Right lobe of liver (tissue), 6 donors: ENCODE data around the gene GPR141. TPM values are rescaled to one million over a fixed set of nuclear protein-coding genes. Genes with fewer than 3 reads are reported as not detected.

Experiments
- ATAC-seq, 4 donors: fragments of 200-7000 bp; cut with Tn5 transposase; one replicate each; pipeline ENCODE4 v1.9.1; 2020; ENCODE audit warnings: mild to moderate bottlenecking in 4 of 4, moderate library complexity in 4 of 4
- DNase-seq, 3 donors: peaks; one replicate each; pipeline ENCODE4 v3.0.0-alpha.2; 2020
- H3K27ac ChIP-seq, 3 donors: fragments of 200-600 bp; one replicate each; pipeline ENCODE4 v1.8.0; 2022
- H3K27me3 ChIP-seq, 2 donors: fragments of 200-600 bp; one replicate each; pipeline ENCODE4 v1.8.0; 2022
- H3K36me3 ChIP-seq, 4 donors: fragments of 200-600 bp; sonication (generic) in 1 of 4; one replicate each; pipeline versions ENCODE4 v1.5.1 to v1.8.0; 2017 to 2022; ENCODE audit warnings: control low read depth in 1 of 4
- H3K4me1 ChIP-seq, 4 donors: fragments of 200-600 bp; sonication (generic) in 1 of 4; one replicate each; pipeline versions ENCODE4 v1.5.1 to v1.8.0; 2017 to 2022; ENCODE audit warnings: control low read depth in 1 of 4
- H3K4me3 ChIP-seq, 3 donors: fragments of 200-600 bp; one replicate each; pipeline ENCODE4 v1.8.0; 2022
- H3K9me3 ChIP-seq, 4 donors: fragments of 200-600 bp; sonication (generic) in 1 of 4; one replicate each; pipeline versions ENCODE4 v1.5.1 to v1.8.0; 2017 to 2022; ENCODE audit warnings: control low read depth in 1 of 4
- POLR2A ChIP-seq: fragments of 450-650 bp; IDR thresholded peaks from one replicate; pipeline ENCODE4 v1.6.1; 2017; ENCODE audit warnings: antibody characterized with exemption, mild to moderate bottlenecking
- WGBS: methylation state at CpG from one replicate; pipeline ENCODE4 v1.1.6; 2018; ENCODE audit warnings: low coverage, low lambda C conversion rate; ENCODE audit not compliant: insufficient coverage; ENCODE audit errors: missing lambda C conversion rate; 5-methylcytosine and 5-hydroxymethylcytosine counted together
- intact Hi-C, 2 donors: fragments of 100-400 bp; cut with DNase I; formaldehyde crosslinking; loops; one replicate each; pipeline versions ENCODE4 v1.11.2 to v1.14.1; 2022
- total RNA-seq, 6 experiments: library from RNA; depleted of rRNA in 2 of 6; stranded (reverse); fragments of >200 nt in 2 of 6; fragmentation: NEBNext Ultra II Directional in 3 of 6; extraction: Animal tissue kit (Norgen Biotek cat#: 25700) in 3 of 6; gene quantifications; one replicate each; pipeline versions ENCODE4 v1.1.0 to v1.2.4, GENCODE V29; 2016 to 2023
- TF ChIP-seq, protein P1 (sequence below), 4 donors: fragments of 200-600 bp in 3 of 4; fragments of 450-650 bp in 1 of 4; IDR thresholded peaks; one replicate each; pipeline versions ENCODE4 v1.5.1 to v1.8.0; 2016 to 2022; ENCODE audit warnings: antibody characterized with exemption in 4 of 4, mild to moderate bottlenecking in 2 of 4
- donor health status: DM: no; HTN: yes; CAD: no.
- donor health status: DM: no; HTN: no; CAD: no.
- donor health status: DM: no; HTN: no; CAD: no.
- donor health status: DM: no; HTN: yes; CAD: no.
- donor health status: DM: no; HTN: yes; CAD: no.

Gene GPR141
- total RNA-seq, 6 experiments from 2014 or later: 0.51 to 0.60 TPM; not detected in 4

DNA sequence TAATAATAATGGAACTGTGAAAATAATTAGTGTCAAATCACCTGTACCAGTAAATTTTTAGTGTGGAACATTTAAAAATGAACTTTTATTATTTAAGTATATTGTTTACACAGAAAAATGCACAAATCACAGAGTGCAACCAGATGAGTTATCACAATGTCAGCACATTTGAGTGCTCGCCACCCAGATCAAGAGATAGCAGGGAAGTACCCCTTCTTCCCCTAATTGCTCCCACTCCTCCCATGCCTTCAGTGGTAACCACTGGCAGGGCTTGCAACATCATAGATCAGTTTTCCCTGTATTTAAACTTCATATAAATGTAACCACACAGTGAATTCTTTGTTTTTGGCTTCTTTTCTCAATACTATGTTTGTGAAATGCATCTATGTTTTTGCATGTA lies 7.8 kb upstream of the GPR141 start:
- Histone ChIP-seq H3K36me3 (no peaks in the 10 kb centered on the region), H3K9me3 (no peaks in the 10 kb centered on the region), H3K27ac (no peak overlapping the region), H3K27me3 (no peaks in the 10 kb centered on the region), H3K4me1 (no peaks in the 10 kb centered on the region), H3K4me3 (no peak overlapping the region)
- ATAC-seq (no peak), DNase-seq (no peak)
- TF ChIP-seq, protein P1, sequence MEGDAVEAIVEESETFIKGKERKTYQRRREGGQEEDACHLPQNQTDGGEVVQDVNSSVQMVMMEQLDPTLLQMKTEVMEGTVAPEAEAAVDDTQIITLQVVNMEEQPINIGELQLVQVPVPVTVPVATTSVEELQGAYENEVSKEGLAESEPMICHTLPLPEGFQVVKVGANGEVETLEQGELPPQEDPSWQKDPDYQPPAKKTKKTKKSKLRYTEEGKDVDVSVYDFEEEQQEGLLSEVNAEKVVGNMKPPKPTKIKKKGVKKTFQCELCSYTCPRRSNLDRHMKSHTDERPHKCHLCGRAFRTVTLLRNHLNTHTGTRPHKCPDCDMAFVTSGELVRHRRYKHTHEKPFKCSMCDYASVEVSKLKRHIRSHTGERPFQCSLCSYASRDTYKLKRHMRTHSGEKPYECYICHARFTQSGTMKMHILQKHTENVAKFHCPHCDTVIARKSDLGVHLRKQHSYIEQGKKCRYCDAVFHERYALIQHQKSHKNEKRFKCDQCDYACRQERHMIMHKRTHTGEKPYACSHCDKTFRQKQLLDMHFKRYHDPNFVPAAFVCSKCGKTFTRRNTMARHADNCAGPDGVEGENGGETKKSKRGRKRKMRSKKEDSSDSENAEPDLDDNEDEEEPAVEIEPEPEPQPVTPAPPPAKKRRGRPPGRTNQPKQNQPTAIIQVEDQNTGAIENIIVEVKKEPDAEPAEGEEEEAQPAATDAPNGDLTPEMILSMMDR (IDR thresholded peaks at IDR 0.05): no peak
- TF ChIP-seq POLR2A: no peak
- WGBS: 25% methylated on average over 1 of the region's 1 CpG
- intact Hi-C loops: no loop called here

DNA sequence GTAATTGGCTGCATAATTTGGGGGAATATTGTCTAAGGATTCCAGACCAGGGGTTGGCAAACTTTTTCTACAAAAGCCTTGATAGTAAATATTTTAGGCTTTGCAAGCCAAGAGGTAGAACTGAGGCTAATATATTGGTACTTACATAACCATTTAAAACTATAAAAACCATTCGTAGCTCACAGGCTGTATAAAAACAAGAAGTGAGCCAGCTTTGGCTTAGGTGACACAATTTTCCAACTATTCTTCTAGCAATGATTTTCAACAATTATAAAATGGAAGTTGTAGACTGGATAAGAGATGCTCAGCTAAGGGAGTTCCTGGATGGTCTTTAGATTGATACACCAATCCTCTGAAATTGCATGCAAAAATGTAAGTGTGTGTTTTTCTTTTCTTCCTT lies 1.4 kb downstream of the GPR141 start:
- H3K4me1 ChIP-seq: no peaks in the 10 kb centered on the region
- TF ChIP-seq POLR2A: no peak
- TF ChIP-seq, protein P1 (IDR thresholded peaks at IDR 0.05): no peak
- intact Hi-C loops: no loop called here
- no peak overlapping the region for H3K4me3 ChIP-seq
- DNase-seq (no peak), ATAC-seq (no peak)
- no peak overlapping the region for H3K27ac ChIP-seq
- H3K36me3 ChIP-seq: no peaks in the 10 kb centered on the region
- no peaks in the 10 kb centered on the region for H3K9me3 ChIP-seq
- no peaks in the 10 kb centered on the region for H3K27me3 ChIP-seq
- 29% methylated on average over 1 of the region's 1 CpG for WGBS

DNA sequence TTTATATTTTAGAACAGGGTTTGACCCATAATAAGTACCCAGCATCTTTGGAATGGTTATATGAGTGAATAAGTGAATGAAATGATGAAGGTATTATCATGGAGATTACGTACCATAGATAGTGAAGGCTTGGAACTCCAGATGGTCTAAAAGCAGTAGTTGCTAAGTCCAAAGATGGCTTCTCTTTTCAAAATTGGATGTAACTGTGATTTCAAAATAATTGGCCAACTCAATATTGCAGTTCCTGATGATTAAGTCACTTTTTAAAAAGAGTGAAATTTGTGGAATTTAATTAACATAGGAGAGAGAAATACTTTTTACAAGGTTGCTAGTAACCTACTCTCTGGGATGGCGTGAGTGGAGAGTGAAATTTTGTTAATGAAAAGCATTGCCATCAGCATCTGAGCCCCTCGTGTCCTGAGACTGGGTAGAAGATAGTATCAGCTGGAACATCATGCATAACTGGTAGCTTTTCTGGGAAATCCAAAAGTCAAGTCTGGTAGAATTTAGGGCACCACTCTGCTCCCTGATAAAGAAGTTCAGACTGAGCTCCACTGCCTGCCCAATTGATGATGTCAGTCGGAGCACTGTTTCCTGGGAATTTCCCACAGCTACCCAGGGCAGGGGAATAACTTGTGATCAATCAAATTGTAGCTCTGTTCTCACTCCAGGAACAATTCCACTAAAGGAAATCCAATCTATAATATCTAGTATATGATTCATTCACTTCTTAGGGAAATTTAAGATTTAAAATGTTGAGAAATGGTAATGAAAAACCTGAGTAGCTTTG lies 3.2 kb downstream of the GPR141 start:
- no peak for ATAC-seq
- Histone ChIP-seq H3K9me3 (no peaks in the 10 kb centered on the region), H3K4me3 (no peak overlapping the region), H3K4me1 (no peaks in the 10 kb centered on the region), H3K27me3 (no peaks in the 10 kb centered on the region), H3K27ac (no peak overlapping the region), H3K36me3 (no peaks in the 10 kb centered on the region)
- intact Hi-C loops: no loop called here
- 34% methylated on average over 4 of the region's 4 CpGs for WGBS
- no peak for DNase-seq
- TF ChIP-seq, protein P1 (IDR thresholded peaks at IDR 0.05): no peak
- TF ChIP-seq POLR2A: no peak

DNA sequence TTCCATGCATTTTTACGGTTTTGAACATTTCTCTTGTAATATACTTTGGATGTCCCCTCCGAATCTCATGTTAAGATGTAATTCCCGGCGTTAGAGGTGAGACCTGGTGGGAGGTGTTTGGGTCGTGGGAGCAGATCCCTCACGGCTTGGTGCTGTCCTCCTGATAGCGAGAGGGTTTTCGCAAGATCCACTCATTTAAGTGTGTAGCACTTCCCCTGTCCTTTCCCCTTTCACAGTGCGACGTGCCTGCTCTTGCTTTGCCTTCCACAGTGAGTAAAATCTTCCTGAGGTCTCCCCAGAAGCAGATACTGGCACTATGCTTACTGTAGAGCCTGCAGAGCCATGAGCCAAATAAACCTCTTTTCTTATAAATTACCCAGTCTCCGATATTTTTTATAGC lies 6.6 kb downstream of the GPR141 start:
- intact Hi-C loops: no loop called here
- no peak for DNase-seq
- no peaks in the 10 kb centered on the region for H3K36me3 ChIP-seq
- ATAC-seq: peak in 2 of 4 donors; percentile 54 to 56
- 58% methylated on average over 11 of the region's 11 CpGs for WGBS
- H3K9me3 ChIP-seq: no peaks in the 10 kb centered on the region
- no peaks in the 10 kb centered on the region for H3K27me3 ChIP-seq
- no peak overlapping the region for H3K4me3 ChIP-seq
- no peak overlapping the region for H3K27ac ChIP-seq
- H3K4me1 ChIP-seq: no peaks in the 10 kb centered on the region
- no peak for TF ChIP-seq POLR2A
- TF ChIP-seq, protein P1 (IDR thresholded peaks at IDR 0.05): no peak
